Activated CD8-positive, alpha-beta memory T cell treated with anti-CD3 and anti-CD28 coated beads for 24 hours (primary cell): ENCODE results near the gene CHRD.

ENCODE experiments used
- DNase-seq: peaks from one replicate; pipeline ENCODE4 v3.0.0-alpha.2; 2020

The CHRD gene

GRCh38 chr3:184361932-184362667 lies 17.8 kb upstream of the CHRD start:
- DNase-seq, result peak; percentile 84

- DNase-seq, result peak; percentile 96
Measured at GRCh38 chr3:184362668-184363546, 16.9 kb upstream of the CHRD start.

- DNase-seq, result no peak
Measured at GRCh38 chr3:184366619-184367289, 13.1 kb upstream of the CHRD start.

- DNase-seq, result no peak
Measured at GRCh38 chr3:184368116-184368515, 11.7 kb upstream of the CHRD start.

- DNase-seq, result no peak
Measured at GRCh38 chr3:184368586-184369183, 11.2 kb upstream of the CHRD start.

GRCh38 chr3:184371570-184372018 lies 8.3 kb upstream of the CHRD start:
- DNase-seq, result peak; percentile 74

GRCh38 chr3:184372296-184372821 lies 7.5 kb upstream of the CHRD start:
- no peak for DNase-seq

- DNase-seq, result no peak
Measured at GRCh38 chr3:184372911-184373310, 6.9 kb upstream of the CHRD start.

GRCh38 chr3:184373422-184373821 lies 6.4 kb upstream of the CHRD start:
- DNase-seq, result no peak

- no peak for DNase-seq
Measured at GRCh38 chr3:184375747-184376461, 4.0 kb upstream of the CHRD start.

GRCh38 chr3:184377374-184377773 lies 2.5 kb upstream of the CHRD start:
- no peak for DNase-seq

GRCh38 chr3:184377882-184378445 lies 1.9 kb upstream of the CHRD start, which contains the start of gene THPO:
TSS of gene THPO (minus strand) at chr3:184378207. CDS start at chr3:184376259, 1,948 bp downstream.
- no peak for DNase-seq

- no peak for DNase-seq
Measured at GRCh38 chr3:184378651-184379357, 1.1 kb upstream of the CHRD start.

GRCh38 chr3:184380185-184380626 lies 352 bp downstream of the CHRD start:
- DNase-seq, result no peak

- peak; percentile 64 for DNase-seq
Measured at GRCh38 chr3:184380627-184381260, 890 bp downstream of the CHRD start.

- peak; percentile 67 for DNase-seq
Measured at GRCh38 chr3:184381261-184382224, 1.7 kb downstream of the CHRD start.

- no peak for DNase-seq
Measured at GRCh38 chr3:184382326-184383032, 2.6 kb downstream of the CHRD start.

GRCh38 chr3:184383033-184383740 lies 3.3 kb downstream of the CHRD start:
- DNase-seq, result no peak
